Measurements from ENCODE around the gene GAB3.
A peak's percentile ranks its signal among the peaks of the same experiment; 100 is the strongest.

DNA sequence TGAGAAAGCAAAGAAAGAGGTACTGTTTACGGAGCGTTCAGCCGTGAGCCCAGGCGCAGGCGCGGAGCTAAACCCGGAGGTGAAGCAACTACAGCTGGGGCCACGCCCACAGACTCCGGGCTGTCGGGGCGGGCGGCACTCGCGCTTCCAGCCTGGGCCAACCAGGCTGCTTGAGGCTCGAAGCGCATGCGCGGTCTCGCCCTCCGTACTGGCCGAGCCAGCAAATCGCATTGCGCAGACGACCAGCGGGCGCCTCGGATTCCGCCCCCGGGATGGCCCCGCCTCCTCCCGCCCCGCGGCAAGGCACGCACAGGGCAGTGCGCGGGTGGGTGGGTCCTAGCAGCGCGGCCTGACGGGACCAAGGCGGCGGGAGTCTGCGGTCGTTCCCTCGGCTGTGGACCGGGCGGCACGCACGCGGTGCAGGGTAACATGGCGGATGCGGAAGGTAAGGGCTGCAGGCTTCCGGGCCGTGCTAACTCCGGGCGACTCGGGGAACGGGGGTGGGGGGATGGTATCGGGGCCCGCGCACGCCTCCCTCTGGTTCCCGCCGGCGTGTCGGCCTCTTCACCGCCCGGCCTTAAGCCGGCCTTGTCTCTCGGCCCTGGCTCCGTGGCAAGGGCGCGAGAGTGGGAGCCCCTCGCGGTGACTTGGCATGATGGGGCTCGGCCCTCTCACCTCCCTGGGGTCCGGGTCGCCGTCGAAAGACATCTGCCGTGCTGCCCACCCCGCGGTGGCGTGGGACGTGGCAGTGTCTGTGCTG, 11.8 kb upstream of the GAB3 start, which contains the start of gene DKC1:
- TF ChIP-seq, protein P1, sequence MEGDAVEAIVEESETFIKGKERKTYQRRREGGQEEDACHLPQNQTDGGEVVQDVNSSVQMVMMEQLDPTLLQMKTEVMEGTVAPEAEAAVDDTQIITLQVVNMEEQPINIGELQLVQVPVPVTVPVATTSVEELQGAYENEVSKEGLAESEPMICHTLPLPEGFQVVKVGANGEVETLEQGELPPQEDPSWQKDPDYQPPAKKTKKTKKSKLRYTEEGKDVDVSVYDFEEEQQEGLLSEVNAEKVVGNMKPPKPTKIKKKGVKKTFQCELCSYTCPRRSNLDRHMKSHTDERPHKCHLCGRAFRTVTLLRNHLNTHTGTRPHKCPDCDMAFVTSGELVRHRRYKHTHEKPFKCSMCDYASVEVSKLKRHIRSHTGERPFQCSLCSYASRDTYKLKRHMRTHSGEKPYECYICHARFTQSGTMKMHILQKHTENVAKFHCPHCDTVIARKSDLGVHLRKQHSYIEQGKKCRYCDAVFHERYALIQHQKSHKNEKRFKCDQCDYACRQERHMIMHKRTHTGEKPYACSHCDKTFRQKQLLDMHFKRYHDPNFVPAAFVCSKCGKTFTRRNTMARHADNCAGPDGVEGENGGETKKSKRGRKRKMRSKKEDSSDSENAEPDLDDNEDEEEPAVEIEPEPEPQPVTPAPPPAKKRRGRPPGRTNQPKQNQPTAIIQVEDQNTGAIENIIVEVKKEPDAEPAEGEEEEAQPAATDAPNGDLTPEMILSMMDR (IDR thresholded peaks at IDR 0.05 in 4 of 5, conservative IDR thresholded peaks at IDR 0.05 in 1 of 5), result peak in 1 of 5 experiments; percentile 22
- TF ChIP-seq POLR2A (IDR thresholded peaks at IDR 0.05), result peak; percentile 55 to 57

All from gastrocnemius medialis (tissue), 4 donors.